GM10266 (cell line): Measurements from ENCODE around the gene TIPRL.
"Not testable (repeated sequence)": the region's sequence is repeated elsewhere in the genome, so short reads cannot be mapped to it uniquely, and the experiment has no call there.

ENCODE experiments used
- DNase-seq: peaks from one replicate; pipeline ENCODE4 v3.0.0; 2012; ENCODE audit errors: extremely low spot score
- CTCF ChIP-seq: IDR thresholded peaks from 2 replicates; pipeline ENCODE4 v1.5.1; 2012; ENCODE audit warnings: mild to moderate bottlenecking, low read depth; ENCODE audit not compliant: control insufficient read depth, insufficient read depth; ENCODE audit errors: missing control alignments

TIPRL gene

DNA sequence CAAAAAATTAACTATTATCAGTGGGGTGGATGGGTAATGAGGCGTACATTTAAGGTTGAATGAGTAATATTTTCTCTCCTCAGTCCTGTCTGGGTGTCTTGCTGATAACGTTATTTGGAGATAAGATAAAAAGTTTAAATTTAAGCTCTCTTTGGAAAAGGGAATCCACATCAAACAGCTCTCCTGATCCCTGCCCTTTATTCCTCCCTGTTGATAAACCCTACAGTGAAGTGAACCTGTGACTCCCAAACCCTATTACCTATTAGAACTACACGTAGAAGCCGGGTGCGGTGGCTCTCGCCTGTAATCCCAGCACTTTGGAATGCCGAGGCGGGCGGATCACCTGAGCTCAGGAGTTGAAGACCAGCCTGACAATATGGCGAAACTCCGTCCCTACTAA is 32.1 kb upstream of the TIPRL start:
- no peak for DNase-seq
- TF ChIP-seq CTCF: no peak

DNA sequence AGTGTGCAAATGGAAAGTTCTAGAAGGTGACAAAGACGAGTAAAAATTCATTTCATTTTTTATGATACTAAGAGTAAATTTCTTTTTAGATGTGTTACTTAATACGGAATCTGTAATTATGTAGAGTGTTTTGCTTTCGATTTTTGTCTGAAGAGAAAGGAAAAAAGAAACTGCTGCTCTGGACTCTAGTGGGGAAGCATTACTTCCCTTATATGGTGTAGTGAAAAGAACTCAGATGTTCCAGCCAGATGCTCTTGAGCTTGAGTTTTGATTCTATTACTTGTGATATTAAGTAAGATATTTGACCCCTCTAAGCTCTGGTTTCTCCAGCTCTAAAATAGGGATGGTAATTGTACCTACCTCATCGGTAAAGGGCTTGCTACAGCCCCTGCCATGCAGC is 29.8 kb upstream of the TIPRL start:
- no peak for TF ChIP-seq CTCF
- peak; percentile 67 for DNase-seq

DNA sequence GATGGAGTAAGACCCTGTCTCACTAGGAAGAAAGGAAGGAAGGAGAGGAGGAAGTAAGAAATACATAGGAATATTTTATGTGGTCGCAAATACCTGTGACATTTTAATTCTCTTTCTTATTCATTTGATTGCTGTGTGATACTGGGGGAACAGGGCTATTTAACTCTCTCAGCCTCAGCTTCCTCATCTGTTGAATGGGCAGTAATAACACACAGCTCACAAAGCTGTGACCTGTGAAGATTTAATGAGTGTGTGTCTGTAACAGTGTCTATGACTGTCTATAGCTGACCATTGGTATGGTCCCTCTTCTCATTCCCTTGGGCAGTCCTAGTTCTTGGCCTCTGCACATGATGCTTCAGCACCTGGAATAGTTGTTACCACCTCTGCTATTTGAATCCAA is 28.5 kb upstream of the TIPRL start:
- TF ChIP-seq CTCF: no peak

DNA sequence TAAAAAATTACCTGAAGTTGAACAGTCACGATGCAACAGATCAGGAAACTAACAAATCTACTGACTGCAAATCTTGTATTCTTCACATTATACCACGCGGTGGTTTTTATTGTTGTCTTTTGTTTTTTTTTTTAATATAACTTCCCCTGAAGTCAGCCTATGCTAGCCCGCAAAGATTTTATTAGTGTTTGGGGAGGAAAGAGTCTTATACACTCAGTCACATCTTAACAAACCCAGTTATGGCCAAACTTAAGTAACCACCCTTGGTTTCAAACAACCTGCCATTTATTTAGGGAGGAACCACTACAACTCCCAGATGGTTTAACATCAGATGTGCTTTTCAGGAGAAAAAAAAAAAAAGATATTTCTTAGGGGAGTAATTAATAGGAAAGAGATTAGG is 26.8 kb upstream of the TIPRL start:
- DNase-seq: no peak
- TF ChIP-seq CTCF: no peak

More for the DNA sequence above, 28.5 kb upstream of the TIPRL start:
- no peak for DNase-seq

DNA sequence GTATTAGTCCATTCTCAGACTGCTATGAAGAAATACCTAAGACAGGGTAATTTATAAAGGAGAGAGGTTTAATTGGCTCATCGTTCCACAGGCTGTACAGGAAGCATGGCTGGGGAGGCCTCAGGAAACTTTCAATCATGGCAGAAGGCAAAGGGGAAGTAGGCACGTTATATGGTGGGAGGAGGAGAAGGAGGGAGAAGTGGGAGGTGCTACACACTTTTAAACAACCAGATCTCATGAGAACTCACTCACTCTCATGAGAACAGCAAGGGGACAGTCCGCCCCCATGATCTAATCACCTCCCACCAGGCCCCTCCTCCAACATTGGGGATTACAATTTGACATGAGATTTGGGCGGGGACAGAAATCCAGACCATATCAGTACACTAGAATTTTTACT is 24.1 kb upstream of the TIPRL start:
- not testable (repeated sequence) for DNase-seq

- DNase-seq: no peak
- TF ChIP-seq CTCF: no peak
These were observed 22.9 kb upstream of the TIPRL start for GRCh38 chr1:168155910-168156309.

GRCh38 chr1:168157638-168158037 is 21.1 kb upstream of the TIPRL start:
- DNase-seq: no peak
- TF ChIP-seq CTCF: no peak

GRCh38 chr1:168159251-168159650 is 19.5 kb upstream of the TIPRL start:
- TF ChIP-seq CTCF: no peak

More at GRCh38 chr1:168159251-168159650, 19.5 kb upstream of the TIPRL start:
- DNase-seq: no peak
